GM23338 (cell line): Measurements from ENCODE around the gene NOSTRIN. TPM values are rescaled to one million over a fixed set of nuclear protein-coding genes. Genes with fewer than 3 reads are reported as not detected.
"Not testable (repeated sequence)": the region's sequence is repeated elsewhere in the genome, so short reads cannot be mapped to it uniquely, and the experiment has no call there.

Source experiments
- ATAC-seq: fragments of 200-7000 bp; cut with Tn5 transposase; 3 replicates; pipeline ENCODE4 v1.9.1; 2020
- DNase-seq: peaks from one replicate; pipeline ENCODE4 v3.0.0-alpha.2; 2015; ENCODE audit warnings: low spot score
- H2AFZ ChIP-seq: fragments of 200-600 bp; sonication (generic); 2 replicates; pipeline ENCODE4 v1.8.0; 2016; ENCODE audit warnings: antibody characterized with exemption, mild to moderate bottlenecking, moderate library complexity
- H3F3A ChIP-seq: fragments of 200-600 bp; sonication (generic); replicated peaks from 2 replicates; pipeline ENCODE4 v1.8.0; 2017; ENCODE audit warnings: antibody characterized with exemption, mixed run types, low read depth
- H3K27ac ChIP-seq: fragments of 200-600 bp; sonication (generic); 2 replicates; pipeline ENCODE4 v1.6.1; 2016; ENCODE audit warnings: low read depth
- H3K27me3 ChIP-seq: fragments of 200-600 bp; sonication (generic); 2 replicates; pipeline ENCODE4 v1.8.0; 2016; ENCODE audit warnings: mild to moderate bottlenecking, mixed run types, moderate library complexity; ENCODE audit not compliant: insufficient read depth
- H3K36me3 ChIP-seq: fragments of 200-600 bp; sonication (generic); 2 replicates; pipeline ENCODE4 v1.8.0; 2016; ENCODE audit warnings: mild to moderate bottlenecking; ENCODE audit not compliant: insufficient read depth
- H3K4me1 ChIP-seq: fragments of 200-600 bp; sonication (generic); 2 replicates; pipeline ENCODE4 v1.8.0; 2016; ENCODE audit warnings: mild to moderate bottlenecking, moderate library complexity; ENCODE audit not compliant: insufficient read depth
- H3K4me2 ChIP-seq: fragments of 200-600 bp; sonication (generic); 2 replicates; pipeline ENCODE4 v1.7.1; 2017; ENCODE audit warnings: mixed run types
- H3K4me3 ChIP-seq: fragments of 200-600 bp; sonication (generic); 2 replicates; pipeline ENCODE4 v1.6.1; 2016; ENCODE audit warnings: mixed run types
- H3K79me2 ChIP-seq: fragments of 200-600 bp; sonication (generic); replicated peaks from 2 replicates; pipeline ENCODE4 v1.8.0; 2017; ENCODE audit warnings: mild to moderate bottlenecking; ENCODE audit not compliant: insufficient read depth
- H3K9me2 ChIP-seq: fragments of 200-600 bp; sonication (generic); 2 replicates; pipeline ENCODE4 v1.8.0; 2017; ENCODE audit not compliant: insufficient read depth
- H4K20me1 ChIP-seq: fragments of 200-600 bp; sonication (generic); replicated peaks from 2 replicates; pipeline ENCODE4 v1.8.0; 2017; ENCODE audit warnings: mild to moderate bottlenecking; ENCODE audit not compliant: insufficient read depth
- H3K27ac Mint-ChIP-seq: 2 replicates; pipeline ENCODE4 v1.8.0; 2020; ENCODE audit warnings: inconsistent platforms, mild to moderate bottlenecking, moderate library complexity, mixed read lengths
- H3K27me3 Mint-ChIP-seq: 3 replicates; pipeline ENCODE4 v1.8.0; 2022; ENCODE audit warnings: low read depth, mild to moderate bottlenecking, moderate library complexity, mixed read lengths, inconsistent platforms; ENCODE audit not compliant: insufficient read depth, poor library complexity
- H3K36me3 Mint-ChIP-seq: 3 replicates; pipeline ENCODE4 v1.8.0; 2021; ENCODE audit warnings: low read depth, mild to moderate bottlenecking, inconsistent platforms, moderate library complexity, mixed read lengths
- H3K4me1 Mint-ChIP-seq: 3 replicates; pipeline ENCODE4 v1.8.0; 2020; ENCODE audit warnings: mild to moderate bottlenecking, inconsistent platforms, mixed read lengths
- H3K4me3 Mint-ChIP-seq: 3 replicates; pipeline ENCODE4 v1.8.0; 2021; ENCODE audit warnings: moderate library complexity, mild to moderate bottlenecking, inconsistent platforms, mixed read lengths
- H3K9me3 Mint-ChIP-seq: 3 replicates; pipeline ENCODE4 v1.8.0; 2020; ENCODE audit warnings: moderate library complexity, mild to moderate bottlenecking, inconsistent platforms, mixed read lengths
- CREB1 ChIP-seq: fragments of 250-450 bp; sonication (Bioruptor Pico); IDR thresholded peaks from 2 replicates; pipeline ENCODE4 v1.5.0; 2020; ENCODE audit warnings: low read depth, mild to moderate bottlenecking, moderate library complexity
- EZH2 ChIP-seq: fragments of 200-600 bp; sonication (generic); IDR thresholded peaks from one replicate; pipeline ENCODE4 v1.8.0; 2017; ENCODE audit warnings: antibody characterized with exemption, mild to moderate bottlenecking, low read depth; ENCODE audit not compliant: unreplicated experiment
- JUNB ChIP-seq: IDR thresholded peaks from one replicate; pipeline ENCODE4 v1.6.1; 2016; ENCODE audit warnings: antibody characterized with exemption; ENCODE audit not compliant: unreplicated experiment
- ZNF331 ChIP-seq: fragments of 250-450 bp; sonication (Bioruptor Pico); IDR thresholded peaks from 2 replicates; pipeline ENCODE4 v1.5.0; 2020; ENCODE audit warnings: low read depth, mild to moderate bottlenecking, moderate library complexity
- polyA plus RNA-seq: library from polyadenylated mRNA; unstranded; fragments of >200 nt; fragmentation: Nextera tagmentation; extraction: Ambion mirVana; gene quantifications from 2 replicates; pipeline ENCODE4 v1.2.1, GENCODE V29; 2016
- total RNA-seq: library from RNA; depleted of rRNA; stranded (reverse); fragments of >200 nt; shearing (Covaris generic); gene quantifications from 2 replicates; pipeline ENCODE4 v1.2.3, GENCODE V29; 2014

NOSTRIN gene
- total and polyA plus RNA-seq, 2 experiments from 2014 or later, result 1.8 TPM; not detected in 1

DNA sequence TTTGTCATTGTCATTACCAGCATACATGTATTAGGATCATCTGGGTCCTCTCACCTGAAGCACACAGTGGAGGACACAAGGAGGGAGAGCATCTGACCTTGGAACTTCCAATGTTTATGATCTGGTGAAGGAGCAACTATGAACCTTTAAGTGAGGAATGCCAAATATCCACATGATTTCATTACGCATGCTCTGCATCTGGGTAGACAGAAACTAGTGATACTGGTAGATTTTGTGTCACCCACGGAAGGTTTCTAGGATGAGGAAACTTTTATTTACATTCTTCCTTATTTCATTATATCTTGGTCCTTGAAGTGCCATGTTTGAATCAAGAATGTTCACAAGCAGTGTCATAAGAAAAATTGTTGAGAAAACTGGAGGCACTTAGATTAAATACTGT is 55.7 kb downstream of the NOSTRIN start (continued):
- TF ChIP-seq EZH2 (no peak), CREB1 (no peak), ZNF331 (CRISPR knock-in tag) (no peak)

GRCh38 chr2:168867164-168867563 is 64.7 kb downstream of the NOSTRIN start:
- H3K4me3 ChIP-seq, H3K4me1 ChIP-seq, H4K20me1 ChIP-seq, ATAC-seq, H3K4me3 Mint-ChIP-seq, H3K27me3 ChIP-seq, H3F3A ChIP-seq, H2AFZ ChIP-seq, H3K79me2 ChIP-seq, H3K27ac Mint-ChIP-seq, H3K9me3 Mint-ChIP-seq, H3K4me1 Mint-ChIP-seq, H3K27ac ChIP-seq, H3K36me3 ChIP-seq, H3K4me2 ChIP-seq, H3K9me2 ChIP-seq, DNase-seq, H3K27me3 Mint-ChIP-seq: not testable (repeated sequence)
- peaks cover 66% of the 10 kb centered on the region for H3K36me3 Mint-ChIP-seq

GRCh38 chr2:168870369-168870768 is 67.9 kb downstream of the NOSTRIN start:
- H3K4me3 ChIP-seq, H3K27ac ChIP-seq, H3K9me3 Mint-ChIP-seq, H2AFZ ChIP-seq, H3K27me3 ChIP-seq, H3K27ac Mint-ChIP-seq, H3K4me3 Mint-ChIP-seq, DNase-seq, H3K9me2 ChIP-seq, H4K20me1 ChIP-seq, H3K27me3 Mint-ChIP-seq, H3K36me3 ChIP-seq, H3K4me1 ChIP-seq, H3K4me1 Mint-ChIP-seq, H3K4me2 ChIP-seq, H3F3A ChIP-seq, ATAC-seq, H3K79me2 ChIP-seq: not testable (repeated sequence)
- H3K36me3 Mint-ChIP-seq, result peaks cover 64% of the 10 kb centered on the region

GRCh38 chr2:168870824-168871223 is 68.4 kb downstream of the NOSTRIN start:
- not testable (repeated sequence) for H3K27ac Mint-ChIP-seq, H3K36me3 ChIP-seq, H3K4me1 Mint-ChIP-seq, H3K4me3 Mint-ChIP-seq, H3K9me3 Mint-ChIP-seq, DNase-seq, H3K79me2 ChIP-seq, H4K20me1 ChIP-seq, H2AFZ ChIP-seq, ATAC-seq, H3K4me2 ChIP-seq, H3K27me3 ChIP-seq, H3F3A ChIP-seq, H3K4me3 ChIP-seq, H3K27me3 Mint-ChIP-seq, H3K27ac ChIP-seq, H3K9me2 ChIP-seq, H3K4me1 ChIP-seq
- H3K36me3 Mint-ChIP-seq, result peaks cover 63% of the 10 kb centered on the region

- Mint-ChIP-seq H3K36me3 (peaks cover 38% of the 10 kb centered on the region), H3K4me1 (peaks cover 14% of the 10 kb centered on the region; the same call in 2 of the 3 replicates), H3K27ac (no peak overlapping the region), H3K9me3 (no peaks in the 10 kb centered on the region), H3K27me3 (no peaks in the 10 kb centered on the region), H3K4me3 (no peak overlapping the region)
- no peaks in the 10 kb centered on the region for H3K9me2 ChIP-seq
- no peak overlapping the region for H3K4me2 ChIP-seq
- peaks cover 14% of the 10 kb centered on the region for H3K4me1 ChIP-seq
- H3K4me3 ChIP-seq, result no peak overlapping the region
- no peaks in the 10 kb centered on the region for H4K20me1 ChIP-seq
- no peak for ATAC-seq
- DNase-seq, result no peak
- H3F3A ChIP-seq, result no peaks in the 10 kb centered on the region
- H3K27me3 ChIP-seq, result no peaks in the 10 kb centered on the region
- H3K79me2 ChIP-seq, result no peaks in the 10 kb centered on the region
- H3K36me3 ChIP-seq, result no peaks in the 10 kb centered on the region; the same call in 1 of the 2 replicates
- no peak overlapping the region for H3K27ac ChIP-seq
- no peak overlapping the region for H2AFZ ChIP-seq
- TF ChIP-seq JUNB (no peak), CREB1 (no peak), ZNF331 (CRISPR knock-in tag) (no peak)
Measured at GRCh38 chr2:168874368-168875054, 72.1 kb downstream of the NOSTRIN start.
